Naive B cell (primary cell): Measurements from ENCODE around the gene NEGR1. TPM values are rescaled to one million over a fixed set of nuclear protein-coding genes. Genes with fewer than 3 reads are reported as not detected.
A peak's percentile ranks its signal among the peaks of the same experiment; 100 is the strongest.

Source experiments
- ATAC-seq, 2 donors: fragments of 150-1000 bp; cut with Tn5 transposase; 2 replicates each; pipeline ENCODE4 v1.10.0; 2021; ENCODE audit warnings: low read depth in 2 of 2, mild to moderate bottlenecking in 2 of 2, moderate library complexity in 2 of 2
- DNase-seq: peaks from one replicate; pipeline ENCODE4 v3.0.0; 2022
- H3K27ac Mint-ChIP-seq, 6 donors: one replicate each; pipeline ENCODE4 v1.8.0; 2020 to 2022; ENCODE audit warnings: mild to moderate bottlenecking in 6 of 6, mixed read lengths in 6 of 6, moderate library complexity in 5 of 6, inconsistent platforms in 2 of 6
- H3K27me3 Mint-ChIP-seq, 3 donors: one replicate each; pipeline ENCODE4 v1.8.0; 2021 to 2022; ENCODE audit warnings: mixed read lengths in 3 of 3, mild to moderate bottlenecking in 1 of 3
- H3K36me3 Mint-ChIP-seq, 2 donors: one replicate each; pipeline ENCODE4 v1.8.0; 2020 to 2022; ENCODE audit warnings: mixed read lengths in 2 of 2, inconsistent platforms in 1 of 2, mild to moderate bottlenecking in 1 of 2
- H3K4me1 Mint-ChIP-seq, 3 donors: one replicate each; pipeline ENCODE4 v1.8.0; 2020 to 2022; ENCODE audit warnings: mixed read lengths in 3 of 3, inconsistent platforms in 1 of 3, mild to moderate bottlenecking in 1 of 3, moderate library complexity in 1 of 3
- H3K4me3 Mint-ChIP-seq, 8 donors: one replicate each; pipeline ENCODE4 v1.8.0; 2020 to 2022; ENCODE audit warnings: mild to moderate bottlenecking in 8 of 8, mixed read lengths in 8 of 8, moderate library complexity in 8 of 8, inconsistent platforms in 2 of 8
- H3K9me3 Mint-ChIP-seq, 7 donors: one replicate each; pipeline ENCODE4 v1.8.0; 2020 to 2022; ENCODE audit warnings: mixed read lengths in 7 of 7, mild to moderate bottlenecking in 5 of 7, inconsistent platforms in 2 of 7, moderate library complexity in 1 of 7
- polyA plus RNA-seq, 6 donors: library from polyadenylated mRNA; unstranded; fragments of 300-500 nt; fragmentation: Illumina TruSeq; gene quantifications; one replicate each; pipeline ENCODE4 v1.2.3, GENCODE V29; 2021; ENCODE audit warnings: low read depth in 6 of 6

NEGR1 gene
- polyA plus RNA-seq, 6 donors from 2014 or later, result 0.10 TPM; not detected in 5

DNA sequence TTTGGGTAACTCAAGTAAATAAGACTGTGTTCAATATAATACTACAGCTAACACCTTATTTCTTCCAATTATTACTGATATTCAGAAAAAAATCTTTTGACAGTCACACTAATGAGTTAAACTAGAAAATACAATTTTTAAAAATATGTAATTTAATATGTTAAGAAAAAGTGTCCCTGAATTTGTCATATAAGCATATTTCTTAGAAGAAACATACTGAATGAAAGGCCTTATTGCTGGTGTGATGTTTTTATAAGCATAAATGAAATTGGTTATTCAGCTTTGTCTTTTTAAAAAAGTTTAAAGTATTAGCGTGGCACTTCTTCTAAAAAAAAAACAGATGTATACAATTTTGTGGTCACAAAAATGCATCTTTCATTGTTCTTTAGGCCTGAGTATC lies 267.3 kb downstream of the NEGR1 start:
- no peaks in the 10 kb centered on the region for H3K36me3 Mint-ChIP-seq
- no peak overlapping the region for H3K27ac Mint-ChIP-seq
- ATAC-seq (no peak), DNase-seq (no peak)
- no peaks in the 10 kb centered on the region for H3K4me1 Mint-ChIP-seq
- H3K9me3 Mint-ChIP-seq, result no peaks in the 10 kb centered on the region
- no peak overlapping the region for H3K4me3 Mint-ChIP-seq
- no peaks in the 10 kb centered on the region for H3K27me3 Mint-ChIP-seq

DNA sequence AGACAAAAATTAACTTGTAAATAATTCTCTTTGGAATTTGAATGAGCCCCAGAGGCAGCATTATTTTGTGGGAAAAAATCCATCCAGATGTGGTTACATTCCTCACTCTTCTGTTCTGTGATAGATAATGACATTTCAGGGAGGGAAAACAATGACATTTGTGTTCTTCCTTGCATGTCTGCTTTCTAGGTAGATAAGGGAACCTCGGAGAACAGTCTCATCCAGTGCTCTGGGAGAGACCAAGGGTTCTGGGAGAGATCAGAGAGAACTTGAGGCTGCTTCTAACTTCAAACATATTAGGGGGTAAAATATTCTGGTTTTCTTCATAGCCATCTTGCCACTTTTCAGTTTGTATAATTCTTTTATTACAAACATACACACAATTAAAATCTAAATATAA lies 269.2 kb downstream of the NEGR1 start:
- no peak for DNase-seq
- H3K36me3 Mint-ChIP-seq, result no peaks in the 10 kb centered on the region
- H3K27ac Mint-ChIP-seq, result no peak overlapping the region
- ATAC-seq, result no peak
- no peak overlapping the region for H3K4me3 Mint-ChIP-seq
- no peaks in the 10 kb centered on the region for H3K9me3 Mint-ChIP-seq
- H3K27me3 Mint-ChIP-seq, result no peaks in the 10 kb centered on the region
- H3K4me1 Mint-ChIP-seq, result no peaks in the 10 kb centered on the region

- no peak for ATAC-seq
- Mint-ChIP-seq H3K27ac (no peak overlapping the region), H3K36me3 (no peaks in the 10 kb centered on the region), H3K27me3 (no peaks in the 10 kb centered on the region), H3K4me1 (no peaks in the 10 kb centered on the region), H3K4me3 (no peak overlapping the region), H3K9me3 (no peaks in the 10 kb centered on the region)
- DNase-seq, result no peak
Observed at GRCh38 chr1:72011721-72012120, 270.6 kb downstream of the NEGR1 start.

- ATAC-seq (no peak), DNase-seq (no peak)
- H3K4me1 Mint-ChIP-seq, result no peaks in the 10 kb centered on the region
- H3K27ac Mint-ChIP-seq, result no peak overlapping the region
- no peaks in the 10 kb centered on the region for H3K36me3 Mint-ChIP-seq
- no peaks in the 10 kb centered on the region for H3K27me3 Mint-ChIP-seq
- no peaks in the 10 kb centered on the region for H3K9me3 Mint-ChIP-seq
- H3K4me3 Mint-ChIP-seq, result no peak overlapping the region
Observed at GRCh38 chr1:72010094-72010431, 272.3 kb downstream of the NEGR1 start.

- Mint-ChIP-seq H3K27ac (no peak overlapping the region), H3K9me3 (no peaks in the 10 kb centered on the region), H3K4me1 (no peaks in the 10 kb centered on the region), H3K4me3 (no peak overlapping the region), H3K36me3 (no peaks in the 10 kb centered on the region), H3K27me3 (no peaks in the 10 kb centered on the region)
- ATAC-seq, result no peak
- no peak for DNase-seq
Observed at GRCh38 chr1:72009173-72010093, 272.9 kb downstream of the NEGR1 start.

DNA sequence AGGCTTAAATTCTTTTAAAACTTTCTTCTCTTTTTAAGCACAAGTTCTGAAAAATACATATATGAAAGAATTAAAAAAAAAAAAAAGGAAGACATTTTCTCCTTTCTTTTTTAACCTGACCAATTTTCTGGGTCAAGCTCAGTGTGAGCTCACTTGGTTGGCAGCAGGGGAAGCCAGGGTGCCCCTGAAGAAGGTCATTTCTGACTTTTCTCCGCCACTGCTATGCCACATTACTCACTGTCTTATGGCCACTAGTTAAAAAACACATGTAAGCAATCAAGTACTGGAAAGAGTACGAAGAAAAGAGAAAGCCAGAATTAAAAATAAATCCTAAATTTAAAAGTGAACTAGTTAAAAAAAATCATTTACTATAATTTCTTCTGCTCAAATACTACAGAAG lies 275.0 kb downstream of the NEGR1 start:
- H3K9me3 Mint-ChIP-seq, result no peaks in the 10 kb centered on the region
- no peaks in the 10 kb centered on the region for H3K4me1 Mint-ChIP-seq
- no peaks in the 10 kb centered on the region for H3K27me3 Mint-ChIP-seq
- ATAC-seq, result no peak
- no peak for DNase-seq
- no peak overlapping the region for H3K4me3 Mint-ChIP-seq
- H3K27ac Mint-ChIP-seq, result no peak overlapping the region
- no peaks in the 10 kb centered on the region for H3K36me3 Mint-ChIP-seq

DNA sequence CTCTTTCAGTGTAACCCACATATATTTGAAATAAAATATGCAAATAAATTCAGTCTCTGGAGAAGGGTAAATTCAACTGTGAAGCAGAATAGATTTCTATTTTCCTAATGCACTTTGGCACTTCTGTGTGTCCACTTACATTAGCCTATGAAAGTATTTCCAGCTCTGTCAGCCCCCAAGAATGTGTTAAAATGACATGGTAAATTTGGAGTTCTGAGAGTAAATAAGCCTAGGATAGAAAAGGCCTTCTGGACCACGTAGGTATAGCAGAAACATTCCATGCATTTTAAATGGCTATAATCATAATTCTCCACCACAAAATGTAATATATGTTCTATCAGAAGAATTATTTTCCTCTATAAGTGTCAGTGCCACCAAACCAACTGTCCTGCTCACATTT lies 276.2 kb downstream of the NEGR1 start:
- H3K4me3 Mint-ChIP-seq, result no peak overlapping the region
- ATAC-seq, result no peak
- H3K4me1 Mint-ChIP-seq, result no peaks in the 10 kb centered on the region
- H3K36me3 Mint-ChIP-seq, result no peaks in the 10 kb centered on the region
- DNase-seq, result no peak
- no peaks in the 10 kb centered on the region for H3K27me3 Mint-ChIP-seq
- H3K27ac Mint-ChIP-seq, result no peak overlapping the region
- no peaks in the 10 kb centered on the region for H3K9me3 Mint-ChIP-seq

DNA sequence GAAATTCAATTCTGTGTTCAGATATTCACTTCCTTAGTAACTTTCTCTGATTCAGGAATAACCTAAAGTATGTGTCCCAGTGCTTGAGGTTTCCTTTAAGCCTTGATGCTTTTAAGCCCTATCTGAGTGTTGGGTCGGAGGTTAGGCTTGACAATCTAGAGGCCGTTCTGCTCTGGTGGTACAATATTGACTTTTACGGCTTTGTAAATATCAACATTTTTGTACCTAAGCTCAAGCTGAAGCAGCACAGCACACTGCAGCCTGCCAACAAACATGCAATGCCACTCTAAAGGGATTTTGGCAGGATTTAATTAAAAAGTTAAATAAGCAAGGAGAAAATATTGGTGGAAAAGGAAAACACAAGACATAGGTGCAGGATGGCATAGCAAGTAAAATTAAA lies 279.2 kb downstream of the NEGR1 start:
- no peak for ATAC-seq

DNA sequence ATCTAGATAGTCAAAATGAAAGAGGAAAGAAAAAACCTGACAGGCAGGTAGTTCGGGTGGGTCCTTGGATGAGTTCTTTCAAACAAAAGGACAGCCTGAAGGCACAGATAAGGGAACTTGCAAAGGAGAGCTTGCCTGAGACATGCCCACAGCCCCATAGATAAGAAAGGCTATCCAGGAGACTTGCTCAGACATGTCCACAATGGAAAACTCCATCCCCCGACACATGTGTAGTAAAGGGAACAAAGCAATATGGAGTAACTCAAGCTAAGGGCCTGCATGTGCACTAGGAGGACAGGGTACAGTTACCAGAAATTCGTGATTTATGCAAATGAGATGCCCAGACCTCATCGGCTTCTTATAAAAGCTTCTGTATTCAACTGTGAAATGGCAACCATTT lies 281.5 kb downstream of the NEGR1 start:
- Mint-ChIP-seq H3K36me3 (no peaks in the 10 kb centered on the region), H3K27ac (peak overlapping the region in 1 of 6 donors; percentile 38)
- no peak for ATAC-seq

More for the DNA sequence above, 279.2 kb downstream of the NEGR1 start:
- no peak overlapping the region for H3K27ac Mint-ChIP-seq
- no peaks in the 10 kb centered on the region for H3K4me1 Mint-ChIP-seq
- no peaks in the 10 kb centered on the region for H3K9me3 Mint-ChIP-seq
- peak overlapping the region in 1 of 8 donors; percentile 74 for H3K4me3 Mint-ChIP-seq
- no peak for DNase-seq
- H3K27me3 Mint-ChIP-seq, result no peaks in the 10 kb centered on the region
- no peaks in the 10 kb centered on the region for H3K36me3 Mint-ChIP-seq

GRCh38 chr1:71994646-71995045 lies 287.7 kb downstream of the NEGR1 start:
- Mint-ChIP-seq H3K27ac (no peak overlapping the region), H3K4me1 (no peaks in the 10 kb centered on the region), H3K36me3 (no peaks in the 10 kb centered on the region), H3K27me3 (no peaks in the 10 kb centered on the region), H3K4me3 (no peak overlapping the region), H3K9me3 (no peaks in the 10 kb centered on the region)
- DNase-seq, result no peak
- no peak for ATAC-seq

More for the DNA sequence above, 281.5 kb downstream of the NEGR1 start:
- H3K4me1 Mint-ChIP-seq, result no peaks in the 10 kb centered on the region
- DNase-seq, result no peak
- H3K4me3 Mint-ChIP-seq, result no peak overlapping the region
- H3K27me3 Mint-ChIP-seq, result no peaks in the 10 kb centered on the region
- H3K9me3 Mint-ChIP-seq, result no peaks in the 10 kb centered on the region

GRCh38 chr1:71987181-71987580 lies 295.2 kb downstream of the NEGR1 start:
- peaks cover 0 to 2% (median 0%) of the 10 kb centered on the region in 7 donors for H3K9me3 Mint-ChIP-seq
- DNase-seq (no peak), ATAC-seq (no peak)
- H3K36me3 Mint-ChIP-seq, result no peaks in the 10 kb centered on the region
- H3K27me3 Mint-ChIP-seq, result no peaks in the 10 kb centered on the region
- no peak overlapping the region for H3K4me3 Mint-ChIP-seq
- H3K27ac Mint-ChIP-seq, result no peak overlapping the region
- H3K4me1 Mint-ChIP-seq, result no peaks in the 10 kb centered on the region

- Mint-ChIP-seq H3K4me3 (no peak overlapping the region), H3K27ac (no peak overlapping the region), H3K9me3 (peaks cover 0 to 2% (median 0%) of the 10 kb centered on the region in 7 donors), H3K27me3 (no peaks in the 10 kb centered on the region), H3K4me1 (no peaks in the 10 kb centered on the region), H3K36me3 (no peaks in the 10 kb centered on the region)
- ATAC-seq (no peak), DNase-seq (no peak)
Observed at GRCh38 chr1:71986160-71986559, 296.2 kb downstream of the NEGR1 start.

DNA sequence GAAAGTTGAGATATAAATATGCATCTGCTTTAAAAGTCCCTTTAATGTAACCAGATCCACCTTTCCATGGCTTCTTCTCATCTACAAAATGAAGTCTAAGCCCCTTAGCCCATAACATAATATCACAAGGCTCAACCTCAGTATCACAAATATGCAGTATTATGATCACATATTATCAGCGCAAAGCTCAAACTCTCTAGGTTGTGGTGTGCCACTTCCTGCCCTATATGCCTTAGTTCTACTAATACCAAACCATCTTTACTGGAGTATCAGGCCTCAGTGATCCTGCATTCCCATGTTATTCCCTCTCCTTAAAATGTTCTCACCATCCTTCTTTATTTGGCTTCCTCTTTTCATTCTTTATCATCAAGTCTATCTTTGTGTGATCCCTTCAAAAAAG lies 301.8 kb downstream of the NEGR1 start:
- no peaks in the 10 kb centered on the region for H3K9me3 Mint-ChIP-seq
- no peaks in the 10 kb centered on the region for H3K36me3 Mint-ChIP-seq
- ATAC-seq, result no peak
- DNase-seq, result no peak
- no peaks in the 10 kb centered on the region for H3K4me1 Mint-ChIP-seq
- no peaks in the 10 kb centered on the region for H3K27me3 Mint-ChIP-seq
- no peak overlapping the region for H3K27ac Mint-ChIP-seq
- H3K4me3 Mint-ChIP-seq, result no peak overlapping the region

GRCh38 chr1:71979882-71980281 lies 302.5 kb downstream of the NEGR1 start:
- no peak overlapping the region for H3K4me3 Mint-ChIP-seq
- no peaks in the 10 kb centered on the region for H3K4me1 Mint-ChIP-seq
- DNase-seq, result no peak
- H3K27me3 Mint-ChIP-seq, result no peaks in the 10 kb centered on the region
- no peak for ATAC-seq
- no peak overlapping the region for H3K27ac Mint-ChIP-seq
- H3K9me3 Mint-ChIP-seq, result no peaks in the 10 kb centered on the region
- H3K36me3 Mint-ChIP-seq, result no peaks in the 10 kb centered on the region

DNA sequence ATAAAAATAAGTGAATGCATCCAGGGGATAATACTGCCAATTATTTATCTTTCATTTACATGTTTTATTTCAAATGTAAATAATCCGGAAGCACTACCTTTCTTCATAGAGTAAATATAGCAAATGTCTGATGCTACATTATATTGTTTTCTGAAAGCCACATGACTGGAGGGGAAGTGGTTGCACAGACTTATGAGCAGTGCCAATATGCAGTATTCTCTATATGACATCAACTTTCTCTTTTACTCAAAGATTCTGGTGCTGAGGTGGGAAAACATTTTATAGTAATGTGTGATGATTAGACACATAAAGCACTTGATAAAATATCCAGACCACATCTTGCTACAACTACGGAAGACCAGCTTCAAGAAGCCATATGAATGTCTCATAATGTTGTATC lies 314.7 kb downstream of the NEGR1 start:
- H3K4me1 Mint-ChIP-seq, result no peaks in the 10 kb centered on the region
- H3K27me3 Mint-ChIP-seq, result no peaks in the 10 kb centered on the region
- H3K36me3 Mint-ChIP-seq, result no peaks in the 10 kb centered on the region
- DNase-seq (no peak), ATAC-seq (no peak)
- peaks cover 0 to 3% (median 0%) of the 10 kb centered on the region in 7 donors for H3K9me3 Mint-ChIP-seq
- H3K4me3 Mint-ChIP-seq, result no peak overlapping the region
- no peak overlapping the region for H3K27ac Mint-ChIP-seq
